SH-SY5Y (cell line): ENCODE measurements around the gene L1TD1.

Source experiments
- GATA2 ChIP-seq: IDR thresholded peaks from 2 replicates; pipeline ENCODE4 v1.6.1; 2011; ENCODE audit warnings: mild to moderate bottlenecking, low read depth, low read length
- GATA3 ChIP-seq: IDR thresholded peaks from 2 replicates; pipeline ENCODE4 v1.6.1; 2011; ENCODE audit warnings: low read depth, mild to moderate bottlenecking, low read length, moderate library complexity

DNA sequence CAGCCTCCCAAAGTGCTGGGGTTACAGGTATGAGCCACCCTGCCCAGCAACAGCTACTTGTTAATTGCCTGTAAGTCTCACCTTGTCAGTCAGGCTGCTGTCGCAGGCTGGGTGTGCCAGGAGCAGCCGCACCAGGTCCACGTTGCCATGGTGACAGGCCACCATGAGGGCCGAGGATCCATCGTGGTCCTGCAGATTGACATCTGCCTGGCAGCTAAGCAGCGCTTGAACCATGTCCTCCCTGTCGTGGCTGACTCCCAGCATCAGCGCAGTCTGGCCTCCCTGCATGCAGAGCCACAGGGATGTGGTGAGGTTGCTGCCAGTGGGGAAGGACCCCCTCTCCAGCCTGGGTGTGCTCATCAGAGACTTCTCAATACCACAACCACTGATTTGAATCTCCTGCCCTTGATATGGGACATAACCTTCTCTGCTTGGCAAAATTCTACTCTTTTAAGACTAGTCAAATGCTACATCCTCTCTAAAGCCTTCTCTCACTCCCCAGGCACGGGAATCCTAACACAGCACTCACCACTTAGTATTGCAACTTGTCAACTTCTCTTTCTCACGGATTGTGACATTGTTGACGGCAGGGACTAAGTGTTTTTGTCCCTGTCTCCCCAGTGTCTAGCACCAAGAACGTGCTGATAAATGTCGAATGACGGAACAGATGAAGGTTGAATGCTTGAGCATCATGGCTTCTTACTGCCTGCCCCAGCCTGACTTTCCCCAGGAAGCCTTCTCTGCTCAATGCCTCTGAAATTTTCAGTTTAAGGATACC lies 52.9 kb downstream of the L1TD1 start:
- no peak for TF ChIP-seq GATA2
- TF ChIP-seq GATA3: no peak
